Measurements from ENCODE around the gene MARVELD1. TPM values are rescaled to one million over a fixed set of nuclear protein-coding genes. Genes with fewer than 3 reads are reported as not detected.

MARVELD1 gene
- total RNA-seq, 1 donor from 2014 or later, result 0.31 TPM

- peak overlapping the region; percentile 87 for H3K4me3 Mint-ChIP-seq
- H3K9me3 Mint-ChIP-seq, result no peaks in the 10 kb centered on the region
- no peaks in the 10 kb centered on the region for H3K27me3 Mint-ChIP-seq
- intact Hi-C loops (cut with micrococcal nuclease), result loop anchor here (5.0 kb wide), 1 partner anchor 356 kb away; no protein-coding TSS in a partner anchor
- ChIA-PET CTCF (interaction anchor here (0.8 to 2.6 kb wide), 10 partner anchors 9 to 359 kb away, joined by 3 to 36 read pairs (median 6); partner anchors contain the start of gene ZFYVE27), POLR2A (interaction anchor here (0.7 to 2.9 kb wide), 8 partner anchors 8 to 242 kb away, joined by 3 to 44 read pairs (median 4); partner anchors contain the start of genes MARVELD1, PI4K2A and ZFYVE27)
- H3K4me1 Mint-ChIP-seq, result peaks cover 9% of the 10 kb centered on the region
- H3K27ac Mint-ChIP-seq, result peak overlapping the region; percentile 35
- ATAC-seq (ENCODE audit: low read depth) (no peak), DNase-seq (no peak)
- no peak for TF ChIP-seq CTCF (IDR thresholded peaks at IDR 0.05)
- H3K36me3 Mint-ChIP-seq (ENCODE audit: low read depth), result no peaks in the 10 kb centered on the region
Observed at GRCh38 chr10:97686301-97686961, 27.1 kb upstream of the MARVELD1 start.

- POLR2A ChIA-PET, result interaction anchor here (0.7 to 2.9 kb wide), 10 partner anchors 9 to 242 kb away, joined by 3 to 44 read pairs (median 4); partner anchors contain the start of genes MARVELD1, PI4K2A and ZFYVE27
- Mint-ChIP-seq H3K4me3 (peak within 1 kb of the TSS; percentile 87), H3K27ac (peak within 1 kb of the TSS; percentile 68), H3K36me3 (ENCODE audit: low read depth) (no peaks in the 10 kb centered on the region), H3K27me3 (no peaks in the 10 kb centered on the region), H3K9me3 (no peaks in the 10 kb centered on the region), H3K4me1 (peaks cover 9% of the 10 kb centered on the region)
- intact Hi-C loops (cut with micrococcal nuclease), result loop anchor here (1.0 to 5.0 kb wide), 8 partner anchors 10 to 355 kb away; partner anchors contain the start of genes MMS19, MORN4, PI4K2A and RRP12
- peak; percentile 97 for DNase-seq
- CTCF ChIA-PET, result interaction anchor here (0.8 to 2.6 kb wide), 11 partner anchors 9 to 358 kb away, joined by 3 to 36 read pairs (median 5); partner anchors contain the start of gene ZFYVE27
- no peak for TF ChIP-seq CTCF (IDR thresholded peaks at IDR 0.05)
- peak; percentile 96 for ATAC-seq (ENCODE audit: low read depth)
Observed at GRCh38 chr10:97686962-97687784, 26.4 kb upstream of the MARVELD1 start, which contains the start of gene AVPI1. Gene AVPI1, minus strand, starts transcription at chr10:97687241. Its CDS starts 7,336 bp downstream, at chr10:97679905.

- peaks cover 9% of the 10 kb centered on the region for H3K4me1 Mint-ChIP-seq
- DNase-seq (no peak), ATAC-seq (ENCODE audit: low read depth) (no peak)
- H3K27ac Mint-ChIP-seq, result peak overlapping the region; percentile 46
- H3K4me3 Mint-ChIP-seq, result peak overlapping the region; percentile 87
- ChIA-PET POLR2A (interaction anchor here (0.7 to 2.9 kb wide), 6 partner anchors 10 to 48 kb away, joined by 3 to 44 read pairs (median 4); partner anchors contain the start of genes MARVELD1 and ZFYVE27), CTCF (interaction anchor here (0.8 to 2.6 kb wide), 9 partner anchors 11 to 357 kb away, joined by 3 to 36 read pairs (median 8); partner anchors contain the start of gene ZFYVE27)
- H3K36me3 Mint-ChIP-seq (ENCODE audit: low read depth), result no peaks in the 10 kb centered on the region
- H3K9me3 Mint-ChIP-seq, result no peaks in the 10 kb centered on the region
- TF ChIP-seq CTCF (IDR thresholded peaks at IDR 0.05), result no peak
- H3K27me3 Mint-ChIP-seq, result no peaks in the 10 kb centered on the region
- intact Hi-C loops (cut with micrococcal nuclease), result loop anchor here (1.0 to 5.0 kb wide), 8 partner anchors 11 to 354 kb away; partner anchors contain the start of genes MMS19, MORN4, PI4K2A and RRP12
Observed at GRCh38 chr10:97687785-97688781, 25.4 kb upstream of the MARVELD1 start.

- H3K4me3 Mint-ChIP-seq, result no peak overlapping the region
- TF ChIP-seq CTCF (IDR thresholded peaks at IDR 0.05), result no peak
- no peak overlapping the region for H3K27ac Mint-ChIP-seq
- no peaks in the 10 kb centered on the region for H3K36me3 Mint-ChIP-seq (ENCODE audit: low read depth)
- no peak for DNase-seq
- intact Hi-C loops (cut with micrococcal nuclease), result loop anchor here (5.0 kb wide), 1 partner anchor 353 kb away; no protein-coding TSS in a partner anchor
- H3K27me3 Mint-ChIP-seq, result no peaks in the 10 kb centered on the region
- H3K4me1 Mint-ChIP-seq, result peaks cover 9% of the 10 kb centered on the region
- ATAC-seq (ENCODE audit: low read depth), result no peak
- POLR2A ChIA-PET, result no interaction called here
- CTCF ChIA-PET, result no interaction called here
- H3K9me3 Mint-ChIP-seq, result no peaks in the 10 kb centered on the region
Observed at GRCh38 chr10:97689559-97690020, 23.9 kb upstream of the MARVELD1 start.

All from activated B cell treated with CpG ODN at 0.5 μM for 24 hours (primary cell).